DOHH2 (cell line): ENCODE results near the gene STAT5A.

Experiments
- CTCF ChIP-seq: fragments of 200-600 bp; sonication (generic); IDR thresholded peaks from one replicate; pipeline ENCODE4 v1.5.1; 2014; ENCODE audit warnings: antibody characterized with exemption, mild to moderate bottlenecking, low read depth, low read length; ENCODE audit not compliant: poor library complexity, severe bottlenecking
- EZH2phosphoT487 ChIP-seq: fragments of 200-600 bp; sonication (generic); IDR thresholded peaks from 2 replicates; pipeline ENCODE4 v1.6.1; 2017; ENCODE audit warnings: borderline replicate concordance, mild to moderate bottlenecking, antibody characterized with exemption, low read length, moderate library complexity, mixed read lengths

GRCh38 chr17:42304187-42305030 is 16.1 kb downstream of the STAT5A start:
- TF ChIP-seq CTCF (no peak), EZH2phosphoT487 (no peak)
